Measurements from ENCODE around the gene MTREX.

MTREX gene

GRCh38 chr5:55385846-55386245, 78.1 kb downstream of the MTREX start:
- DNase-seq, result no peak

GRCh38 chr5:55386356-55386755, 78.6 kb downstream of the MTREX start:
- DNase-seq, result no peak

GRCh38 chr5:55387865-55388264, 80.1 kb downstream of the MTREX start:
- no peak for DNase-seq

GRCh38 chr5:55391707-55392106, 83.9 kb downstream of the MTREX start:
- no peak for DNase-seq

GRCh38 chr5:55392669-55393068, 84.9 kb downstream of the MTREX start:
- DNase-seq, result no peak

- no peak for DNase-seq
Measured at GRCh38 chr5:55393501-55394175, 85.8 kb downstream of the MTREX start.

GRCh38 chr5:55402199-55402598, 94.4 kb downstream of the MTREX start:
- no peak for DNase-seq

GRCh38 chr5:55406292-55406691, 98.5 kb downstream of the MTREX start:
- no peak for DNase-seq

- DNase-seq, result peak; percentile 3 to 31
Measured at GRCh38 chr5:55407059-55407684, 99.4 kb downstream of the MTREX start.

- DNase-seq, result no peak
Measured at GRCh38 chr5:55407984-55408383, 100.2 kb downstream of the MTREX start.

GRCh38 chr5:55409775-55410174, 102.0 kb downstream of the MTREX start:
- DNase-seq, result no peak

GRCh38 chr5:55410845-55411244, 103.1 kb downstream of the MTREX start:
- DNase-seq, result no peak

GRCh38 chr5:55411876-55412275, 104.1 kb downstream of the MTREX start:
- DNase-seq, result no peak

- no peak for DNase-seq
Measured at GRCh38 chr5:55413644-55414043, 105.9 kb downstream of the MTREX start.

GRCh38 chr5:55415071-55415470, 107.3 kb downstream of the MTREX start:
- DNase-seq, result no peak

- DNase-seq, result no peak
Measured at GRCh38 chr5:55416306-55416705, 108.5 kb downstream of the MTREX start.

GRCh38 chr5:55418994-55419968, 111.5 kb downstream of the MTREX start:
- DNase-seq, result no peak

GRCh38 chr5:55421074-55421529, 113.3 kb downstream of the MTREX start:
- DNase-seq, result no peak

- no peak for DNase-seq
Measured at GRCh38 chr5:55426455-55426854, 118.7 kb downstream of the MTREX start.

- DNase-seq, result no peak
Measured at GRCh38 chr5:55427157-55427556, 119.4 kb downstream of the MTREX start.

- no peak for DNase-seq
Measured at GRCh38 chr5:55429221-55429612, 121.4 kb downstream of the MTREX start.

GRCh38 chr5:55429613-55430253, 121.9 kb downstream of the MTREX start:
- DNase-seq, result peak; percentile 24 to 49

- DNase-seq, result no peak
Measured at GRCh38 chr5:55432549-55432948, 124.8 kb downstream of the MTREX start.
